GM23248 (cell line): ENCODE results near the gene NSUN4. TPM values are rescaled to one million over a fixed set of nuclear protein-coding genes. Genes with fewer than 3 reads are reported as not detected.

Source experiments
- DNase-seq: peaks from one replicate; pipeline ENCODE4 v3.0.0-alpha.2; 2015
- H2AFZ ChIP-seq: fragments of 200-600 bp; sonication (generic); 2 replicates; pipeline ENCODE4 v1.6.1; 2016; ENCODE audit warnings: antibody characterized with exemption
- H3F3A ChIP-seq: fragments of 200-600 bp; sonication (generic); 2 replicates; pipeline ENCODE4 v1.6.1; 2016; ENCODE audit warnings: mild to moderate bottlenecking, antibody characterized with exemption, mixed run types; ENCODE audit not compliant: insufficient read depth
- H3K27ac ChIP-seq: fragments of 200-600 bp; sonication (generic); 2 replicates; pipeline ENCODE4 v1.5.1; 2016; ENCODE audit warnings: mild to moderate bottlenecking
- H3K27me3 ChIP-seq: fragments of 200-600 bp; sonication (generic); replicated peaks from 2 replicates; pipeline ENCODE4 v1.6.1; 2016; ENCODE audit warnings: mild to moderate bottlenecking; ENCODE audit not compliant: insufficient read depth
- H3K36me3 ChIP-seq: fragments of 200-600 bp; sonication (generic); 2 replicates; pipeline ENCODE4 v1.6.1; 2016; ENCODE audit warnings: low read depth, mild to moderate bottlenecking
- H3K4me1 ChIP-seq: fragments of 200-600 bp; sonication (generic); 2 replicates; pipeline ENCODE4 v1.6.1; 2016; ENCODE audit warnings: mild to moderate bottlenecking; ENCODE audit not compliant: insufficient read depth
- H3K4me2 ChIP-seq: fragments of 200-600 bp; sonication (generic); one replicate; pipeline ENCODE4 v1.6.1; 2016; ENCODE audit warnings: mild to moderate bottlenecking; ENCODE audit not compliant: unreplicated experiment
- H3K4me3 ChIP-seq: fragments of 200-600 bp; sonication (generic); 2 replicates; pipeline ENCODE4 v1.5.1; 2016; ENCODE audit warnings: mild to moderate bottlenecking
- H3K79me2 ChIP-seq: fragments of 200-600 bp; sonication (generic); 2 replicates; pipeline ENCODE4 v1.6.1; 2016; ENCODE audit warnings: mild to moderate bottlenecking; ENCODE audit not compliant: insufficient read depth
- H3K9ac ChIP-seq: fragments of 200-600 bp; sonication (generic); 2 replicates; pipeline ENCODE4 v1.6.1; 2016; ENCODE audit warnings: mild to moderate bottlenecking
- H3K9me2 ChIP-seq: fragments of 200-600 bp; sonication (generic); 2 replicates; pipeline ENCODE4 v1.6.1; 2016; ENCODE audit warnings: mixed run types, mild to moderate bottlenecking, moderate library complexity; ENCODE audit not compliant: insufficient read depth
- H3K9me3 ChIP-seq: fragments of 200-600 bp; sonication (generic); one replicate; pipeline ENCODE4 v1.6.1; 2017; ENCODE audit warnings: low read depth
- H4K20me1 ChIP-seq: fragments of 200-600 bp; sonication (generic); 2 replicates; pipeline ENCODE4 v1.6.0; 2016; ENCODE audit not compliant: insufficient read depth
- EZH2 ChIP-seq: fragments of 200-600 bp; sonication (generic); IDR thresholded peaks from 2 replicates; pipeline ENCODE4 v1.6.1; 2018; ENCODE audit warnings: antibody characterized with exemption, mild to moderate bottlenecking; ENCODE audit not compliant: insufficient read depth, poor library complexity, severe bottlenecking
- EZH2phosphoT487 ChIP-seq: fragments of 200-600 bp; sonication (generic); IDR thresholded peaks from 2 replicates; pipeline ENCODE4 v1.6.1; 2018; ENCODE audit warnings: antibody characterized with exemption, moderate library complexity, mild to moderate bottlenecking, low read depth; ENCODE audit not compliant: insufficient read depth
- WGBS, 2 experiments: methylation state at CpG; one replicate each; pipeline ENCODE4 v1.1.6; 2015 to 2017; ENCODE audit warnings: low lambda C conversion rate in 2 of 2, low coverage in 1 of 2; ENCODE audit errors: missing lambda C conversion rate in 2 of 2; 5-methylcytosine and 5-hydroxymethylcytosine counted together
- in situ Hi-C: fragments of 300-500 bp; cut with MboI; formaldehyde crosslinking; loops from 2 replicates; pipeline ENCODE4 v1.15.0; 2020
- polyA plus RNA-seq: library from polyadenylated mRNA; unstranded; fragments of >200 nt; fragmentation: Nextera tagmentation; extraction: Ambion mirVana; gene quantifications from 2 replicates; pipeline ENCODE4 v1.2.1, GENCODE V29; 2016
- total RNA-seq: library from RNA; depleted of rRNA; stranded (reverse); fragments of >200 nt; shearing (Covaris generic); gene quantifications from 2 replicates; pipeline ENCODE4 v1.2.3, GENCODE V29; 2014

Gene NSUN4
- total and polyA plus RNA-seq, 2 experiments from 2014 or later, result 11.7 to 14.9 TPM

DNA sequence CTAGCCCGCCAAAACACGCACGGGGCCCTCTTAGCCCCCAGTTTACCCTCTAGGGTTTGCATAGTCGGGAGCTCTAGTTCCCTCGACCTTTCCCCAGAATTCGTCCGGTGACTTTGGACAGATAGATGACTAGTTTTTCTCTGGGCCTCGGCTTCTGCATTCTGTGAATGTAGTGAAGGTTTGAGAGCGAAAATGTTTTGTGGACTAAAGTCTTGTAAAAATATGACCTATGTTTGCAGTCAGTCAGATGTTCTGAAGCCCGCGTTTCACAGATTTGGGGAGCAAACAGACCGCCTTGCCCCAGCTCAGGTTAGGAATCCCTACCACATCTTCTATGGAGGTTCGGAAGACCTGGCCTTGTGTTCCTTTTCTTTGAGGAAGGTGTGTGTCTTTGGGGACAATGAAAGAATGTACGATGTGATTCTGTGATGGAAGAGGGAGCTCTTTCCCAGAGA lies 36.7 kb upstream of the NSUN4 start:
- Histone ChIP-seq H3K9me2 (no peaks in the 10 kb centered on the region), H3K9me3 (no peaks in the 10 kb centered on the region), H3F3A (peaks cover 29% of the 10 kb centered on the region; the same call in 1 of the 2 replicates), H2AFZ (peak overlapping the region; percentile 76), H3K27me3 (no peaks in the 10 kb centered on the region), H3K79me2 (peaks cover 97% of the 10 kb centered on the region), H3K4me1 (peaks cover 23% of the 10 kb centered on the region), H3K4me2 (peak overlapping the region; percentile 94), H3K27ac (peak overlapping the region; percentile 97), H3K4me3 (peak overlapping the region; percentile 98), H3K9ac (peak overlapping the region; percentile 100), H4K20me1 (peaks cover 5% of the 10 kb centered on the region; the same call in 1 of the 2 replicates), H3K36me3 (no peaks in the 10 kb centered on the region)
- TF ChIP-seq EZH2 (no peak), EZH2phosphoT487 (no peak)
- DNase-seq, result no peak
- in situ Hi-C loops, result no loop called here
- 0 to 2% methylated on average over 14 of the region's 14 CpGs for WGBS, 2 experiments

DNA sequence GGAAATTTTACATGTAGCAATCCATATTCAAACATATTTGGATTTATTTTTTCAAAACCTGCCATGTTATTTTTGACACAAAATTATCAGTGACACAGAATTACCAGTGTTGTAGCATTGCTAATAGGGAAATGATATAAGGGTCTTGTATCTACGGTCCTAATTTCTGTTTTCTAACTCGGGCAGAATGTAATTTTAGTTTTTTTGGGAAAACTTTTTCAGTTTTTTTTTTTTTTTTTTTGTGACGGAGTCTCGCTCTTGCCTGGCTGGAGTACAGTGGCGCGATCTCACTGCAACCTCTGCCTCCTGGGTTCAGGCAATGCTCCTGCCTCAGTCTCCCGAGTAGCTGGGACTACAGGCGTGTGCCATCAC lies 34.5 kb upstream of the NSUN4 start:
- no peak overlapping the region for H3K9ac ChIP-seq
- 92 to 93% methylated on average over 8 of the region's 8 CpGs for WGBS, 2 experiments
- H3K4me2 ChIP-seq, result no peak overlapping the region
- H3K27me3 ChIP-seq, result no peaks in the 10 kb centered on the region
- H3K9me2 ChIP-seq, result no peaks in the 10 kb centered on the region
- in situ Hi-C loops, result no loop called here
- H3K4me1 ChIP-seq, result peaks cover 13% of the 10 kb centered on the region
- peaks cover 16% of the 10 kb centered on the region for H3K36me3 ChIP-seq
- no peak for DNase-seq
- H3K27ac ChIP-seq, result no peak overlapping the region
- H3F3A ChIP-seq, result peaks cover 12% of the 10 kb centered on the region; the same call in 1 of the 2 replicates
- peaks cover 5% of the 10 kb centered on the region; the same call in 1 of the 2 replicates for H4K20me1 ChIP-seq
- H3K79me2 ChIP-seq, result peaks cover 94% of the 10 kb centered on the region
- H3K4me3 ChIP-seq, result no peak overlapping the region
- TF ChIP-seq EZH2phosphoT487 (no peak), EZH2 (no peak)
- H3K9me3 ChIP-seq, result no peaks in the 10 kb centered on the region
- H2AFZ ChIP-seq, result no peak overlapping the region

DNA sequence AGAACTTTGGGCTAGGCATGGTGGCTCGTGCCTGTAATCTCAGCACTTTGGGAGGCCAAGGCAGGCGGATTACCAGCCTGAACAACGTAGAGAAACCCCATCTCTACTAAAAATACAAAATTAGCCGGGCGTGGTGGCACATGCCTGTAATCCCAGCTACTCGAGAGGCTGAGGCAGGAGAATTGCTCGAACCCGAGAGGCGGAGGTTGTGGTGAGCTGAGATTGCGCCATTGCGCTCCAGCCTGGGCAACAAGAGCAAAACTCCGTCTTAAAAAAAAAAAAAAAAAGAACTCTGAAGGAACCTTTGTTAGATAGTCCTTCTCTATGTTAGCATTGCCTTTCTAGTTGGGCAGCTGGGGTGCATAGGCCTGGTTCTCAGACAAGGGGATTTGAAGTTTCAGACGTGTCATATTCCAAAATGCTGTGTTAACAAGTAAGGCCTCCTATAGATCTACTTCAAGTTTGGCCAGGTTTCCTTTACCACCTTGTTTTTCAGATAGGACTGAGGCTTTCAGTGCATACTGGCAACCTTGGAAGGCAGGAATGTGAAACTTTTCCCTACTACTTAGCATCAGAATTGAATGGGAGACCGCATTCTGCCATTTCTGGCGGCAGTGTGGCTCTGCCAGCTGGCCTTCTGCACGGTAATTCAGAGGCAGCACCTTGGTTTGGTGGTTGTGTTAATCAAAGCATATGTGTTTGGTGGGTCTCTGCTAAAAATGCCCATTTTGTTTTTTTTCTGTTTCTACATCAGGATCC lies 31.0 kb upstream of the NSUN4 start:
- peaks cover 75% of the 10 kb centered on the region for H3K79me2 ChIP-seq
- 94 to 95% methylated on average over 16 of the region's 16 CpGs for WGBS, 2 experiments
- in situ Hi-C loops, result no loop called here

DNA sequence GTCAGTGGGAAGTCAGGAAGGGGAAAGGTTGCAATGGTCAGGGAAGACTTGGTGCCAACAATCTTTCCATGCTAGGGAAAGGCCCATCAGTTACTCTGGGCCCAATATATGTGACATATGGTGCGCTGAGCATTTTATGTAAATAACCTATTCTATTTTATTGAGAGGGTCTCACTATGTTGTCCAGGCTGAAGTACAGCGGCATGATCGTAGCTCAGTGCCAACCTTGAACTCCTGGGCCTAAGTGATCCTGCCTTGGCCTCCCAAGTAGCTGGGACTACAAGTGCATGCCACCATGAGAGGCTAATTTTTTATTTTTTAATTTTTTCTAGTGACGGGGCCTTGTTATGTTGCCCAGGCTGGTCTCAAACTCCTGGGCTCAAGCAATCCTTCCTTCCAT lies 30.3 kb upstream of the NSUN4 start:
- WGBS, 2 experiments, result 97 to 98% methylated on average over 4 of the region's 4 CpGs
- no peak for DNase-seq
- Histone ChIP-seq H3K27ac (no peak overlapping the region), H3K4me3 (no peak overlapping the region), H3K9me3 (no peaks in the 10 kb centered on the region), H4K20me1 (peaks cover 5% of the 10 kb centered on the region; the same call in 1 of the 2 replicates), H3K4me2 (no peak overlapping the region), H3K27me3 (no peaks in the 10 kb centered on the region), H3K4me1 (peaks cover 5% of the 10 kb centered on the region; the same call in 1 of the 2 replicates), H2AFZ (no peak overlapping the region), H3K9me2 (no peaks in the 10 kb centered on the region), H3K36me3 (peaks cover 50% of the 10 kb centered on the region), H3K79me2 (peaks cover 68% of the 10 kb centered on the region), H3F3A (peaks cover 5% of the 10 kb centered on the region), H3K9ac (no peak overlapping the region)
- in situ Hi-C loops, result no loop called here
- TF ChIP-seq EZH2 (no peak), EZH2phosphoT487 (no peak)

More for the DNA sequence above, 31.0 kb upstream of the NSUN4 start:
- Histone ChIP-seq H2AFZ (no peak overlapping the region), H3K9me2 (no peaks in the 10 kb centered on the region), H3K27ac (no peak overlapping the region), H3K27me3 (no peaks in the 10 kb centered on the region), H3K36me3 (peaks cover 46% of the 10 kb centered on the region), H3K4me1 (peaks cover 11% of the 10 kb centered on the region), H3K9me3 (no peaks in the 10 kb centered on the region), H4K20me1 (peaks cover 5% of the 10 kb centered on the region; the same call in 1 of the 2 replicates), H3K4me3 (no peak overlapping the region), H3K4me2 (no peak overlapping the region), H3F3A (peaks cover 8% of the 10 kb centered on the region), H3K9ac (no peak overlapping the region)
- no peak for DNase-seq
- TF ChIP-seq EZH2 (no peak), EZH2phosphoT487 (no peak)
